Retina (tissue), 1 donor: ENCODE data around the gene ZNF691.
"Not testable (repeated sequence)": the region's sequence is repeated elsewhere in the genome, so short reads cannot be mapped to it uniquely, and the experiment has no call there.

Source experiments
- DNase-seq: peaks from one replicate; pipeline ENCODE4 v3.0.0-alpha.2; 2016

ZNF691 gene, protein sequence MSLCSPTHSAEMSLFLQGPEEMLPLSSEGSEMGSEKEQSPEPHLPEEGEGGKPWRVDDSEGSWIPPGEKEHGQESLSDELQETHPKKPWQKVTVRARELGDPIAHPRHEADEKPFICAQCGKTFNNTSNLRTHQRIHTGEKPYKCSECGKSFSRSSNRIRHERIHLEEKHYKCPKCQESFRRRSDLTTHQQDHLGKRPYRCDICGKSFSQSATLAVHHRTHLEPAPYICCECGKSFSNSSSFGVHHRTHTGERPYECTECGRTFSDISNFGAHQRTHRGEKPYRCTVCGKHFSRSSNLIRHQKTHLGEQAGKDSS

GRCh38 chr1:42846257-42847110 lies at the start of gene ZNF691:
Gene ZNF691 (plus strand): TSS chr1:42846613. CDS start chr1:42849659, 3,046 bp downstream.
- DNase-seq, result peak; percentile 96

GRCh38 chr1:42797414-42797813 lies 49.0 kb upstream of the ZNF691 start:
- DNase-seq, result no peak

- no peak for DNase-seq
Observed at GRCh38 chr1:42797979-42798378, 48.4 kb upstream of the ZNF691 start.

GRCh38 chr1:42801832-42802473 lies 44.5 kb upstream of the ZNF691 start:
- no peak for DNase-seq

DNA sequence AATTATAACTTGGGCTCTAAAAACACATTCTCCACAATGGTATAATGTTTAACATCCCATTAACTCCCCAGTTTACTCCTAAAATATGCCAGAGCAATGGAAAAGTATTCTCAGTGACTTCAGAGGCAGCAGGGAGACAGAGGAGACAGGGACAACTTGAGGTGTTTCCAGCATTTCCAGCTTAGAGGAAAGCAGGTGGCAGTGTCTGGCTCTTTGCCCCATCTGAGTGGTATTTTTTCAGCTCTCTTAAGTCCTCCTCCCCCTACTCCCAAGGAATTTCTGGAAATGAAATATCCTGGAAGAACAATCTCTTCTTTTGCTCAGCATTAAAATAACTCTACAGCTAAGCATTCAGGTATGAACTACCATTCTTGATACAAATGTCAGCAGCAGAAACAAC lies 40.2 kb upstream of the ZNF691 start:
- DNase-seq, result no peak

GRCh38 chr1:42806593-42806992 lies 39.8 kb upstream of the ZNF691 start:
- no peak for DNase-seq

DNA sequence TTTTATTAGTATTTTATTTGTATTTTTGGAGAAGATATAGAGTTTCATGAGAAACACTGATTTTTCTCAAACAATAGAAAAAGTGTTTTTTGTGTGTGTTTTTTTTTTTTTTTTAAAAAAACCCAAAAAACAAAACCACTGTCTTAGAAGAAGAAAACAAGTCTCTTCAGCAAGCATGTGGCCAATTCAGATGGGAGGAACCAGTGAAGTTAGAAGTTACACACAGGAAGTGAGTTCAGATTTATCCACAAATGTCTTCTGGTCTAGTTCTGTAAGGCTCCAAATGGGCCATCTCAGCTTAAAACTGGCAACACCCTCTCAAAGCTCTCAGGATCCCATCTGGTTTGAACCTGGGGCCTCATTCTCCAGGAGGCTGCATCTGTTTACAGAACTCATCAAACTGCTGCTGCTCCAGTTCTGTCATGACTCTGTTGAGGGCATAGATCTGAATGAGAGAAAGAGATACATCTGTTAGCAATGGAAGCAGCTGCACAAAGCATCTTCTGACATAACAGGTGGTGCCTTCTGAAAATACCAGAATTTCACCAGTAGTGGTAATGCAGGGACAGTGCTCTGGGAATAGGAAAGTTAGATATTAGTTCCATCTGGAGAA lies 39.3 kb upstream of the ZNF691 start:
- DNase-seq, result peak; percentile 21

DNA sequence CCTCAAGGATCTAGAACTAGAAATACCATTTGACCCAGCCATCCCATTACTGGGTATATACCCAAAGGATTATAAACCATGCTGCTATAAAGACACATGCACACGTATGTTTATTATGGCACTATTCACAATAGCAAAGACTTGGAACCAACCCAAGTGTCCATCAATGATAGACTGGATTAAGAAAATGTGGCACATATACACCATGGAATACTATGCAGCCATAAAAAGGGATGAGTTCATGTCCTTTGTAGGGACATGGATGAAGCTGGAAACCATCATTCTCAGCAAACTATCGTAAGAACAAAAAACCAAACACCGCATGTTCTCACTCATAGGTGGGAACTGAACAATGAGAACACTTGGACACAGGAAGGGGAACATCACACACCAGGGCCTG lies 31.6 kb upstream of the ZNF691 start:
- DNase-seq, result not testable (repeated sequence)

DNA sequence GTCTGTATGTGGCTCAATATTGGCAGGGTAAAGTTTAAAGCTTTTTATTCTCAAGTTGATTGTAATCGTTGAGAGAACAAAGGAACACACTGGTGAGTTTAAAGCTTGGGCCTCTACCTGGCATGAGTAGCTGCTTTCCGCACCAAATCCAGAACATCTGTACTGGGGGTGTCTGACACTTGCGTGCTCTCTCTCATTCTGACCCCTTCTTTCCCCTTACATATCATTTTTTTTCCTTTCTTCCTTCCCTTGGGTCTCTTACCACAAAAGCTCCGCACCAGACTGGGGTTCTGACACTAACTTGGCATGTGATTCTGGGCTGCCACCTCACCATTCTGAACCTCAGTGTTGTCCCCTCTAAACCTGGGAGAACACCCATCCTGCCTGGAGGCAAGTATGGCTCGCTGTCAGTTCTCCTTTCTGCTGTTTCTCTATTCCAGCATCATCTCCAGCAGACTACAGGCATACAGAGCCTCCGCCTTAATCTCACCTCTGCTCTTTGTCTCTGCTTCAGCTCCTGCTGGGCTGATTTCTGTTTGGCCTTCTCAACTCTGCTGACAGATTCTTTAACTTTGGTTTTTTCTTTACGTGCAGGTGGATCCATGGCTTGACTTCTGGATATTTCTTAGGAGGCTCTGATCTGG lies 30.4 kb upstream of the ZNF691 start:
- DNase-seq, result no peak

DNA sequence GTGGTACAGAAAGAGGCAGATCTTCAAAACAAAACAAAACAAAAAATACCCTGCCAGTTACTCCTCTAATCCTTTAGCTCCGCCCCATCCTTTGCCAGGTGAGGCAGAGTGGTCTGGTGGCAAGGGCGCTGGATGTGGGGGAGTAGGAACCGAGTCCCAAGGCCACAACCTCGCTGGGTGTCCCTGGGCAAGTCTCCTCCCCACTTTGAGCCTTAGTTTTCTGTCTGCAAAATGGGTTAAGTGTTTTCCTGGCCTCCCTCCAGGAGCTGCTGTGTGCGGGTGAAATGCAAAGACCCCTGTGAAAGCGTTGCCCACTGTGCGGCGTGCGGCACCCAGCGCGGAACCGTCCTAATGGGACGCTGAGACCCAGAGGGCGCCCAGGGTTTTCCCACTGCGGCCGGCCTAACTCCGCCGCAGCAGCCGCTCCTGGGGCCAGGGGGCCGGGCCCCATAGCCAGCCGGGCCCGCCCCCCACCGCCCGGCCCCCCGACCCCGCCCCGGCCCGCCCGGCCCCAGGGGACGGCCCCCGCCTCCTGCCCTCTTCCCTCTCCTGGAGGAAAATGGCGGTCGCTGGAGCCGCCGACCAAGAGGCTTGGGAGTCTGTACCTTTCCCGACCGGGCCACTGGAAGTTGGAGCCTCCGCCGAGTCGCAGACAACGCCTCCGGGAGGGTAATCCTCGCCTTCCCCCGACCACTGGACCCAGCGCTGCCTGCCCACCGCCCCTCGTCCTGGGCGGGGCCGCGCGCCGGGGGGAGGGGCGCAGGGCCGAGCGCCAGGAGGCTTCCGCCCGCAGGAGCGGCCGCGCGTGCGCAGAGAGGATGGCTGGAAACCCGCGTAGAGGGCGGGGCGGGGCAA lies 29.6 kb upstream of the ZNF691 start, which contains the start of the genes ERMAP and SVBP:
Gene ERMAP, plus strand, starts transcription at position 538 of the 855 bp plus-strand sequence. CDS start 13,327 bp downstream, outside the sequence.
Gene SVBP, minus strand, starts transcription at position 813 of the 855 bp plus-strand sequence. CDS start 853 bp downstream, outside the sequence.
- peak; percentile 97 for DNase-seq

GRCh38 chr1:42817440-42817767 lies 29.0 kb upstream of the ZNF691 start:
- DNase-seq, result no peak

DNA sequence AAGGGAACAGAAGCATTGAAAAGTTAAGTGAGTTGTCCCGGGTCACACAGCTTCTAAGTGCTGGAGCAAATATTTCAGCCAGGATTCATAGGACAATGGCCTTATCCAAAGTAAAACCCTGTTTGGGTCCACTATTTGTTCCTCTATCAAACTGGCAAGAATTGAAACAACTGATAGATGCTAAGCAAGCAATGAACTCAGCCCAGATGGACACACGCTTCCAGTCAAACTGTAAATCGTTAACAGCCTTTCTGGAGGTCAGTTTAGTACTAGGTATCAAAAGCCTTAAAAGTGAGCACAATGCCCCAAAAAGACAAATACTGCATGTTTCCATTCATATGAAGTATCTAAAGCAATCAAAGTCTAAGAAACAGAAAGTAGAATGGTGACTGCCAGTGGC lies 28.4 kb upstream of the ZNF691 start:
- DNase-seq, result no peak

- DNase-seq, result no peak
Observed at GRCh38 chr1:42820813-42821212, 25.6 kb upstream of the ZNF691 start.

- DNase-seq, result no peak
Observed at GRCh38 chr1:42821690-42822089, 24.7 kb upstream of the ZNF691 start.

DNA sequence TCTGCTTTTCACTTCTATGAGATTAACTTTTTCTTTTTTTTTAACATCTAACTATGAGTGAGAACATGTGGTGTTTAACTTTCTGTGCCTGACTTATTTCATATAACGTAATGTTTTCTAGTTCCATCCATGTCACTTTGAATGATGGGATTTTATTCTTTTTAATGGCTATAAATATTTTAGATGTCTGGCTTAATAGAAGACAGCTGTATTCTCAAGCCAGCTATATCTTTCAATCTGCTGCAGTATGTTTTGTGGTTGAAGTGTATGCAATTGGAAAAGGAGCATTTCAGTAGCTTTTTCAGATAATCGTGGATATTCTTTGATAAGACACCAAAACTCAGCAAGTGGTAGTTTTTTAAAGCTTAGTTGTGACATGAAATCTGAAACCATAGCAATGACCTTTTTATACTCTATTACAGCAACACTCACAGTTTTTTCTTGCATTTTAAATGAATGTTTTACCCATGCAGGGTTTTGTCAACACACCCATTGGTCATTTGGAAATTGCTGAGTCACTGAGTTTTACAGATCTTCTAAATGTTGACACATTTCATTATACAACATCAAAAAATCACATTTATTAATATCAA lies 23.5 kb upstream of the ZNF691 start:
- DNase-seq, result peak; percentile 24

DNA sequence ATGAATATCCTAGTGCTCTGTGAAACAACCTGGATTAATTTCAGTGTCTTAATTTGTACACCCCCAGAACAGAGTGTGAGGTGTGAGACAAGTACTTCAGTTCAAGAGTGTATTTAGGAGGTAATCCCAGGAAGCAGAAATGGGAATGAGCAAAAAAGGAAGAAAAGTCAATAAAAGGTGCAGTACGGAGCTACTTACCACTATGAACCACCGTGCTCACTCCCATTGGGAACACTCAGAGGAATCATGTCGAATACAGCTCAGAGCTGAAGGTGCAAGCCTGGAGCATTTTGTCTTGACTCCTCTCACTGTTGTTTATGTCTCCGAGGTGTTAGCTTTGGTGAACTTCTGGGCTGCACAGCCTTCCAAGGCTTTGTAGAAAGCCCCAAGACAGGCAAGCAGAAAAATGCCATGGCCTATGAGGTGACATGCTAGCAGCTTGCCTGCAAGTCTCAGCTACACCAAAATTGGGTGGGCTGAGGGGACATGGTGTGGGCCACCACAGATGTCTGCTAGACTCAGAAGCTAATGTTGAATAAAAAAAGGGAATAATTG lies 21.9 kb upstream of the ZNF691 start:
- no peak for DNase-seq

GRCh38 chr1:42825036-42825851 lies 21.2 kb upstream of the ZNF691 start:
- DNase-seq, result no peak

- no peak for DNase-seq
Observed at GRCh38 chr1:42830631-42831030, 15.8 kb upstream of the ZNF691 start.

DNA sequence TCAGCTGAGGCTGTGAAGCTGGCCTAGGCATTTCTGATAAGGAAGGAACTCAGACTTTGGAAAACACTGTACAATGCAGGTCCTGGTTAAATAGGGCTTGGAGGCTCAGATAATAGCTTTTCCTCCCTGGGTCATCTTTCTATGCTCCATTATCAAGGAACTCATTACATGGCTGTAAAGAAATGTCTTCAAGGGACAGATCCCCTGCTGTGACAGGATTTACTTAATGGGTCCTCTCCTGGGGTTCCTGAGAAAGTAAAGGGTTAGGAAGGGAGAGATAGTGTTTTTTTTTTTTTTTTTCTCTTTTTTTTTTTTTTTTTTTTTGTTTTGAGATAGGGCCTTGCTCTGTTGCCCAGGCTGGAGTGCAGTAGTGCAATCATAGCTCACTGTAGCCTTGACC lies 15.1 kb upstream of the ZNF691 start:
- DNase-seq, result no peak
